ENCODE data around the gene FCSK.

GRCh38 chr16:70494202-70494770 lies 39.9 kb downstream of the FCSK start:
- TF ChIP-seq CREB1 (IDR thresholded peaks at IDR 0.05; ENCODE audit: low read depth) (no peak), REST (IDR thresholded peaks at IDR 0.05; ENCODE audit: low read depth) (no peak), TCF12 (IDR thresholded peaks at IDR 0.05; ENCODE audit: low read depth) (no peak), CEBPB (IDR thresholded peaks at IDR 0.05) (no peak), TAF1 (IDR thresholded peaks at IDR 0.05; ENCODE audit: low read depth) (no peak), EGR1 (IDR thresholded peaks at IDR 0.05) (no peak), FOXM1 (IDR thresholded peaks at IDR 0.05; ENCODE audit: borderline replicate concordance, low read depth) (no peak), MAX (IDR thresholded peaks at IDR 0.05) (no peak), EP300 (IDR thresholded peaks at IDR 0.05; ENCODE audit: borderline replicate concordance) (no peak), NFIC (IDR thresholded peaks at IDR 0.05) (no peak), YY1 (IDR thresholded peaks at IDR 0.05; ENCODE audit: low read depth) (no peak)
